NT2/D1 (cell line): ENCODE results near the gene PEF1.
A peak's percentile ranks its signal among the peaks of the same experiment; 100 is the strongest.

Experiments used
- DNase-seq: peaks from one replicate; pipeline ENCODE4 v3.0.0-alpha.2; 2011; ENCODE audit warnings: low read depth, low spot score
- H3K27me3 ChIP-seq: 2 replicates; pipeline ENCODE4 v1.6.0; 2011; ENCODE audit warnings: mild to moderate bottlenecking; ENCODE audit not compliant: insufficient read length, insufficient read depth
- H3K36me3 ChIP-seq: 2 replicates; pipeline ENCODE4 v1.6.1; 2011; ENCODE audit warnings: mild to moderate bottlenecking, low read length, mixed read lengths; ENCODE audit not compliant: insufficient read depth, insufficient read length
- H3K4me1 ChIP-seq: 2 replicates; pipeline ENCODE4 v1.5.1; 2011; ENCODE audit not compliant: insufficient read depth, insufficient read length
- H3K4me3 ChIP-seq: 2 replicates; pipeline ENCODE4 v1.5.1; 2011; ENCODE audit warnings: low read depth; ENCODE audit not compliant: insufficient read length
- H3K9ac ChIP-seq: 2 replicates; pipeline ENCODE4 v1.6.0; 2011; ENCODE audit warnings: low read depth; ENCODE audit not compliant: insufficient read length
- H3K9me3 ChIP-seq: 2 replicates; pipeline ENCODE4 v1.5.1; 2011; ENCODE audit warnings: mild to moderate bottlenecking, low read length; ENCODE audit not compliant: insufficient read depth
- SUZ12 ChIP-seq: IDR thresholded peaks from 2 replicates; pipeline ENCODE4 v1.6.1; 2011; ENCODE audit not compliant: insufficient read length, insufficient read depth; ENCODE audit errors: extremely low read depth
- YY1 ChIP-seq: IDR thresholded peaks from 2 replicates; pipeline ENCODE4 v1.6.1; 2011; ENCODE audit not compliant: insufficient read length, insufficient read depth
- ZNF274 ChIP-seq: IDR thresholded peaks from 2 replicates; pipeline ENCODE4 v1.6.1; 2011; ENCODE audit warnings: mild to moderate bottlenecking, low read depth, low read length

The PEF1 gene

GRCh38 chr1:31678681-31679080 lies 34.0 kb upstream of the PEF1 start:
- no peak for DNase-seq
- H3K36me3 ChIP-seq, result peaks cover 6% of the 10 kb centered on the region
- no peak for TF ChIP-seq ZNF274
- no peak for TF ChIP-seq SUZ12
- H3K4me1 ChIP-seq, result peaks cover 27% of the 10 kb centered on the region
- H3K9me3 ChIP-seq, result no peaks in the 10 kb centered on the region
- no peaks in the 10 kb centered on the region for H3K27me3 ChIP-seq
- no peak overlapping the region for H3K9ac ChIP-seq
- no peak overlapping the region for H3K4me3 ChIP-seq

- no peak for TF ChIP-seq SUZ12
- no peak for TF ChIP-seq ZNF274
- TF ChIP-seq YY1, result no peak
- H3K4me1 ChIP-seq, result peaks cover 31% of the 10 kb centered on the region
- DNase-seq, result no peak
- H3K9ac ChIP-seq, result no peak overlapping the region
- peaks cover 6% of the 10 kb centered on the region for H3K36me3 ChIP-seq
- no peaks in the 10 kb centered on the region for H3K27me3 ChIP-seq
- no peaks in the 10 kb centered on the region for H3K9me3 ChIP-seq
- H3K4me3 ChIP-seq, result no peak overlapping the region
Measured at GRCh38 chr1:31677949-31678348, 33.3 kb upstream of the PEF1 start.

- H3K9me3 ChIP-seq, result no peaks in the 10 kb centered on the region
- no peaks in the 10 kb centered on the region for H3K27me3 ChIP-seq
- H3K4me3 ChIP-seq, result no peak overlapping the region
- peaks cover 31% of the 10 kb centered on the region for H3K4me1 ChIP-seq
- H3K9ac ChIP-seq, result no peak overlapping the region
- H3K36me3 ChIP-seq, result peaks cover 6% of the 10 kb centered on the region
- DNase-seq, result no peak
- TF ChIP-seq SUZ12, result no peak
- no peak for TF ChIP-seq ZNF274
- TF ChIP-seq YY1, result no peak
Measured at GRCh38 chr1:31677401-31677800, 32.7 kb upstream of the PEF1 start.

DNA sequence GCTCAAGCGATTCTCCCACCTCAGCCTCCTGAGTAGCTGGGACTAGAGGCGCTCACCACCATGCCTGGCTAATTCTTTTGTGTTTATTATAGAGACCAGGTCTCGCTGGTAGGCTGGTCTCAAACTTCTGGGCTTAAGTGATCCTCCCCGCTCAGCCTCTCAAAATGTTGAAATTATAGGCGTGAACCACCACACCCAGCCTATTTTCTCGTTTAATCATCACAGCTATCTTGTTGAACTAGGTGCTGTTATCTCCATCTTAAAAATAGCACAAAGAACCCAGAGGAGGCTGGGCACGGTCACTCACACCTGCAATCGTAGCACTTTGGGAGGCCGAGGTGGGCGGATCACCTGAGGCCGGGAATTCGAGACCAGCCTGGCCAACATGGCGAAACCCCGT lies 31.1 kb upstream of the PEF1 start:
- H3K4me1 ChIP-seq, result peaks cover 30% of the 10 kb centered on the region
- H3K27me3 ChIP-seq, result no peaks in the 10 kb centered on the region
- no peaks in the 10 kb centered on the region for H3K9me3 ChIP-seq
- no peak for TF ChIP-seq YY1
- no peak for TF ChIP-seq SUZ12
- no peak for TF ChIP-seq ZNF274
- H3K9ac ChIP-seq, result no peak overlapping the region
- no peak overlapping the region for H3K4me3 ChIP-seq
- DNase-seq, result no peak
- H3K36me3 ChIP-seq, result peaks cover 2% of the 10 kb centered on the region

DNA sequence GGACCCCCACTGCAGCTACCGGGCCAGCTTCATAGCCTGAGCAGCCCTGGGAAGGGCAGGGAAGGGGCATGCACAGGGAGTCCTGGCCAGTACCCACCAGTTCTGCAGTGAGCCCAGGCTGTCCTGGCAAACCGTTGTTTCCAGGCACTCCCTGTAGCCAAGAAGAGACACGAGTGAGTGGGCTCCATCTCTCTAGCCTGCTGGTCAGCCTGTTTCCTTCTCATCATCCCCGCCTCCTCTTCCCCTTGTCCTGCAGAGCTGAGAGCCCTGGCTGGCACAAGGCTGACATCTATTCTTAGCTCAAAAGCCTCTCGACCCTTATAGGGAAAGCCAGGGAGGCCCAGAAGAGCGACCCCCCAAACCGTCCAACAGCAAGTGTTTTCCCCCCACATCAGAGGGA lies 30.5 kb upstream of the PEF1 start:
- Histone ChIP-seq H3K9ac (peak overlapping the region; percentile 1), H3K27me3 (no peaks in the 10 kb centered on the region), H3K4me3 (no peak overlapping the region), H3K9me3 (no peaks in the 10 kb centered on the region), H3K36me3 (no peaks in the 10 kb centered on the region), H3K4me1 (peaks cover 33% of the 10 kb centered on the region)
- DNase-seq, result no peak
- no peak for TF ChIP-seq SUZ12
- TF ChIP-seq ZNF274, result no peak
- no peak for TF ChIP-seq YY1

GRCh38 chr1:31674626-31675025 lies 29.9 kb upstream of the PEF1 start:
- Histone ChIP-seq H3K9ac (no peak overlapping the region), H3K36me3 (no peaks in the 10 kb centered on the region), H3K9me3 (no peaks in the 10 kb centered on the region), H3K4me3 (no peak overlapping the region), H3K27me3 (no peaks in the 10 kb centered on the region), H3K4me1 (peaks cover 33% of the 10 kb centered on the region)
- TF ChIP-seq YY1 (no peak), SUZ12 (no peak), ZNF274 (no peak)
- DNase-seq, result peak; percentile 47

DNA sequence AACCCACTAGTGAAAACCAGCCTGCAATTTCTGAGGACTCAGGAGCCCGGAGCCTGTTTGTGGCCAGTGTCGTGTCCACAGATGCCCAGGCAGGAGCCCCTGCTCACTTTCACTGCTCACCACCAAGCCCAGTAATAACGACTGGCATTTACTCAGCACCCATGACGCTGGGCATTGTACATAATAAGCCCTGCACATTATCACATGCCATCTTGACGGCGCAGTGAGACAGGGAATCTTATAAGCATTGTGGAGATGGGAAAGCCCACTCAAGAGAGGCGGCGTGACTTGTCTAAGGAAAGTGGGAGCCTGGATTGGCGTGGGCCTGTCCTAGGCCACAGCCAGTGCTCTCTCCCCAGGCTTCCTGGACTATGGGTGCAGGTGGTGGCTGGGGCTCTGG lies 28.8 kb upstream of the PEF1 start:
- H3K4me3 ChIP-seq, result no peak overlapping the region
- peaks cover 35% of the 10 kb centered on the region for H3K4me1 ChIP-seq
- DNase-seq, result no peak
- no peaks in the 10 kb centered on the region for H3K36me3 ChIP-seq
- TF ChIP-seq ZNF274 (no peak), SUZ12 (no peak), YY1 (no peak)
- H3K27me3 ChIP-seq, result peaks cover 3% of the 10 kb centered on the region
- H3K9ac ChIP-seq, result no peak overlapping the region
- no peaks in the 10 kb centered on the region for H3K9me3 ChIP-seq

- TF ChIP-seq ZNF274 (no peak), YY1 (no peak), SUZ12 (no peak)
- Histone ChIP-seq H3K27me3 (peaks cover 3% of the 10 kb centered on the region), H3K4me3 (no peak overlapping the region), H3K4me1 (peaks cover 36% of the 10 kb centered on the region), H3K36me3 (no peaks in the 10 kb centered on the region), H3K9me3 (no peaks in the 10 kb centered on the region), H3K9ac (no peak overlapping the region)
- DNase-seq, result no peak
Measured at GRCh38 chr1:31672986-31673385, 28.3 kb upstream of the PEF1 start.
